H1 (cell line): ENCODE measurements around the gene PPP1R1C.

Experiments used
- ASH2L ChIP-seq: fragments of 200-600, 300-600 bp; sonication (generic); IDR thresholded peaks from one replicate; pipeline ENCODE4 v1.7.1; 2017; ENCODE audit warnings: low read length
- BRCA1 ChIP-seq: IDR thresholded peaks from 2 replicates; pipeline ENCODE4 v1.6.1; 2012; ENCODE audit warnings: low read depth, low read length, improper control_type of control experiment
- EP300 ChIP-seq, 2 experiments: IDR thresholded peaks; 1 replicate in 1 of 2; 2 replicates in 1 of 2; pipeline ENCODE4 v1.6.1; 2011 to 2012; ENCODE audit warnings: low read depth in 2 of 2, low read length in 2 of 2, mild to moderate bottlenecking in 2 of 2, borderline replicate concordance in 1 of 2, inconsistent platforms in 1 of 2, moderate library complexity in 1 of 2
- EZH2 ChIP-seq: fragments of 200-600 bp; sonication (generic); IDR thresholded peaks from 2 replicates; pipeline ENCODE4 v1.7.1; 2012; ENCODE audit warnings: low read depth, mild to moderate bottlenecking, moderate library complexity, low read length, inconsistent platforms; ENCODE audit not compliant: severe bottlenecking
- HDAC2 ChIP-seq, 2 experiments: fragments of 300-600 bp in 1 of 2; sonication (generic) in 1 of 2; IDR thresholded peaks; 2 replicates each; pipeline ENCODE4 v1.6.1; 2011 to 2012; ENCODE audit warnings: low read depth in 2 of 2, low read length in 2 of 2, mild to moderate bottlenecking in 2 of 2, moderate library complexity in 2 of 2, borderline replicate concordance in 1 of 2, inconsistent platforms in 1 of 2
- HDAC6 ChIP-seq: IDR thresholded peaks from one replicate; pipeline ENCODE4 v1.7.1; 2012; ENCODE audit warnings: low read depth, mild to moderate bottlenecking, inconsistent platforms, low read length, moderate library complexity
- KDM4A ChIP-seq: IDR thresholded peaks from one replicate; pipeline ENCODE4 v1.7.1; 2012; ENCODE audit warnings: low read depth, mild to moderate bottlenecking, moderate library complexity, low read length, inconsistent platforms; ENCODE audit not compliant: severe bottlenecking
- MAFK ChIP-seq: IDR thresholded peaks from 2 replicates; pipeline ENCODE4 v1.6.1; 2012; ENCODE audit warnings: low read depth, mild to moderate bottlenecking, improper control_type of control experiment, low read length
- POLR2A ChIP-seq, 2 experiments: IDR thresholded peaks; 1 replicate in 1 of 2; 2 replicates in 1 of 2; pipeline ENCODE4 v1.6.1; 2011; ENCODE audit warnings: low read depth in 2 of 2, low read length in 2 of 2, mild to moderate bottlenecking in 2 of 2; ENCODE audit errors: control extremely low read depth in 1 of 2
- POLR2AphosphoS5 ChIP-seq: IDR thresholded peaks from 2 replicates; pipeline ENCODE4 v1.6.1; 2011; ENCODE audit warnings: low read depth, low read length
- RBBP5 ChIP-seq: IDR thresholded peaks from 2 replicates; pipeline ENCODE4 v1.7.1; 2012; ENCODE audit warnings: low read depth, mild to moderate bottlenecking, inconsistent platforms, low read length, moderate library complexity, borderline replicate concordance
- SIX5 ChIP-seq: IDR thresholded peaks from 2 replicates; pipeline ENCODE4 v1.6.1; 2011; ENCODE audit warnings: mild to moderate bottlenecking, low read depth, low read length
- TF ChIP-seq, protein P1 (sequence below), 3 experiments: IDR thresholded peaks; 1 replicate in 2 of 3; 2 replicates in 1 of 3; pipeline versions ENCODE4 v1.5.1 to v1.6.1; 2011; ENCODE audit warnings: low read length in 3 of 3, mild to moderate bottlenecking in 3 of 3, inconsistent platforms in 2 of 3, low read depth in 1 of 3, moderate library complexity in 1 of 3; ENCODE audit not compliant: insufficient read depth in 1 of 3; ENCODE audit errors: control extremely low read depth in 1 of 3

DNA sequence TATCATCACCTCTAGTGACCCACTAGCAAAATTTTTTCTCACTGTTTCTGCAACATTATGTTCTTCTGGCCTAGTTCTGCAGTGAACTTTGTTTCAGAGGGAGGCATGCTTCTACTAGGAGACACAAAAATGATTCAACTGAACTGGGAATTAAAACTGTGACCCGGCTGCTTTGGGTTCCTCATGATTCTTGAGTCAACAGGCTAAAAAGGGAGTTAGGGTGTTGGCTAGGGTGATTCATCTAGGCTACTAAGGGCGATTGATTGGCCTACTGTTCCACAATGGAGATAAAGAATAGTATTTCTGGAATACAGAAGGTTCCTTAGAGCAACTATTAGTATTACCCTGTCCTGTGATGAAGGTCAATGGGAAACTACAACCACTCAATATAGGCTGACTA lies 179.5 kb downstream of the PPP1R1C start:
- TF ChIP-seq POLR2A (IDR thresholded peaks at IDR 0.05; ENCODE audit: control extremely low read depth in 1 of 2, low read depth in 2 of 2, low read length in 2 of 2) (no peak), HDAC6 (no peak), EP300 (IDR thresholded peaks at IDR 0.05; ENCODE audit: borderline replicate concordance in 1 of 2, low read depth in 2 of 2, low read length in 2 of 2) (no peak), ASH2L (no peak), BRCA1 (no peak), HDAC2 (IDR thresholded peaks at IDR 0.05; ENCODE audit: borderline replicate concordance in 1 of 2, low read depth in 2 of 2, low read length in 2 of 2) (no peak), SIX5 (no peak), KDM4A (no peak), RBBP5 (no peak), MAFK (no peak), EZH2 (no peak), POLR2AphosphoS5 (no peak)
- TF ChIP-seq, protein P1, sequence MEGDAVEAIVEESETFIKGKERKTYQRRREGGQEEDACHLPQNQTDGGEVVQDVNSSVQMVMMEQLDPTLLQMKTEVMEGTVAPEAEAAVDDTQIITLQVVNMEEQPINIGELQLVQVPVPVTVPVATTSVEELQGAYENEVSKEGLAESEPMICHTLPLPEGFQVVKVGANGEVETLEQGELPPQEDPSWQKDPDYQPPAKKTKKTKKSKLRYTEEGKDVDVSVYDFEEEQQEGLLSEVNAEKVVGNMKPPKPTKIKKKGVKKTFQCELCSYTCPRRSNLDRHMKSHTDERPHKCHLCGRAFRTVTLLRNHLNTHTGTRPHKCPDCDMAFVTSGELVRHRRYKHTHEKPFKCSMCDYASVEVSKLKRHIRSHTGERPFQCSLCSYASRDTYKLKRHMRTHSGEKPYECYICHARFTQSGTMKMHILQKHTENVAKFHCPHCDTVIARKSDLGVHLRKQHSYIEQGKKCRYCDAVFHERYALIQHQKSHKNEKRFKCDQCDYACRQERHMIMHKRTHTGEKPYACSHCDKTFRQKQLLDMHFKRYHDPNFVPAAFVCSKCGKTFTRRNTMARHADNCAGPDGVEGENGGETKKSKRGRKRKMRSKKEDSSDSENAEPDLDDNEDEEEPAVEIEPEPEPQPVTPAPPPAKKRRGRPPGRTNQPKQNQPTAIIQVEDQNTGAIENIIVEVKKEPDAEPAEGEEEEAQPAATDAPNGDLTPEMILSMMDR (IDR thresholded peaks at IDR 0.05; ENCODE audit: control extremely low read depth in 1 of 3, insufficient read depth in 1 of 3, low read depth in 1 of 3, low read length in 3 of 3) = no peak
